GM21529 (cell line): Measurements from ENCODE around the gene JCHAIN.
A peak's percentile ranks its signal among the peaks of the same experiment; 100 is the strongest.
"Not testable (repeated sequence)": the region's sequence is repeated elsewhere in the genome, so short reads cannot be mapped to it uniquely, and the experiment has no call there.

Source experiments
- ATAC-seq: cut with Tn5 transposase; IDR thresholded peaks from one replicate; pipeline ENCODE4 v1.9.1; 2021; ENCODE audit not compliant: unreplicated experiment

The JCHAIN gene

DNA sequence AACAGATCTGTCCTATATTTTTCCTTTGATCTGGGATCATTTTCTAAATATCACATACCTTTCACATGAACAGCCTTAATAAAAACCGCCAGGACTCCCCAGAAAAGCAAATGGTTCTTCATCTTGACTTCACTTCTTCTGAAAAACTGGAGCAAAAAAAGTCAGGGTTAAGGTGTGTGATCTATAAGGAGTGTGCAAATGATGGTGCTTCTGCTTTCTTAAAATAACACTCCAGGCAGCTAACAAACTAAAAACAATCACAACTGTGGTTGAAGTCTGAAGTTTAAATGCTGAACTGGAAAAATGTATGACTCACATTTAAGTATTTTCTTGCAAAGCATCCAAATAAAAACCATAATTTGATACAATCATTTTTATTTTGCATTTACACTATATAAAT lies at the start of gene JCHAIN:
Gene JCHAIN, minus strand, starts transcription at position 140 of the 400 bp plus-strand sequence. Its CDS starts 18 bp downstream, at position 122.
- ATAC-seq, result peak; percentile 60

DNA sequence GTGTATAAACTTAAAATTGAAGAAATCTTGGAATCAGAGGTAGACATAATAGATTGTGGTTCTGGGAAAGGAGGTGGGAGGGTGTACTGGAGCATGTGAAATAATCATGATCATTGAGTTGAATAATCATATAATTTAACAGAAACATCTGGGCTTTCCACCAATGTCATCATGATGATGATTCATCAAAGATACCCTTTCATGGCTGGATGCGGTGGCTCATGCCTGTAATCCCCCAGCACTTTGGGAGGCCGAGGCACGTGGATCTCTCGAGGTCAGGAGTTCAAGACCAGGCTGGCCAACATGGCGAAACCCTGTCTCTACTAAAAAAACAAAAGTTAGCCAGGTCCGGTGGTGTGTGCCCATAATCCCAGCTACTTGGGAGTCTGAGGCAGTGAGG lies 48.8 kb upstream of the JCHAIN start:
- ATAC-seq, result no peak

GRCh38 chr4:70714079-70714887 lies 48.0 kb upstream of the JCHAIN start:
- ATAC-seq, result peak; percentile 51

DNA sequence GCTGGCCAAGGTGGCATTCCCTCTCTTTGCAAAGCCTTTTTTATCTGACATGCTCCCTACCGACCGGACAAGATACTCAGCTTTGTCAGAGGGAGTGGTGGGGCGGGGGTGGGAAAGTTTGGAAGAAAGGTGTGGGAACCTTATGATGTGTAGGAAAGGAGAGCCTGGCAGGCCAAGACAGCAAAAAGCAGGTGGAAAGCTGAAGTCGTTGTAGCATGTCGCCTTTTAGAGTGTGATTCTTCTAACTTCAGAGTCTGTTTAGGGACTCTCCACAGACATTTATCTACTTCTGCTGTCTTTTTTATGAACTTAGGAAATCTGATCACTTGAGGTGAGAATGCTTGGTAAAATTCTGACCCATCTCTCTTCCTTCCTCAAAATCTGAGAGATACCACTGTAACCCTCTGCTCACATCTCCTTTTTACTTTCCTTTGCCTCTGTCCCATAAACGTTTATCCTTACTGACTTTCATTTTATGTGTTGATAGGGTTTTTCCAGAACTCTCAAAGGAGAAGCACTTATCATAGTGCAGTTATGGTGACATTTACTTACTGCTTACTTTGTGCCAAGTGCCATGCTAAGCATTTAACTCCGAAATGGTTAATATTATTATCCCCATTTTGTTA lies 47.3 kb upstream of the JCHAIN start:
- peak; percentile 61 for ATAC-seq

GRCh38 chr4:70712604-70713452 lies 46.5 kb upstream of the JCHAIN start:
- ATAC-seq, result no peak

GRCh38 chr4:70712150-70712549 lies 45.8 kb upstream of the JCHAIN start:
- ATAC-seq, result no peak

GRCh38 chr4:70711599-70711998 lies 45.3 kb upstream of the JCHAIN start:
- ATAC-seq, result no peak

GRCh38 chr4:70709611-70710205 lies 43.4 kb upstream of the JCHAIN start:
- ATAC-seq, result no peak

GRCh38 chr4:70706516-70706915 lies 40.2 kb upstream of the JCHAIN start:
- no peak for ATAC-seq

DNA sequence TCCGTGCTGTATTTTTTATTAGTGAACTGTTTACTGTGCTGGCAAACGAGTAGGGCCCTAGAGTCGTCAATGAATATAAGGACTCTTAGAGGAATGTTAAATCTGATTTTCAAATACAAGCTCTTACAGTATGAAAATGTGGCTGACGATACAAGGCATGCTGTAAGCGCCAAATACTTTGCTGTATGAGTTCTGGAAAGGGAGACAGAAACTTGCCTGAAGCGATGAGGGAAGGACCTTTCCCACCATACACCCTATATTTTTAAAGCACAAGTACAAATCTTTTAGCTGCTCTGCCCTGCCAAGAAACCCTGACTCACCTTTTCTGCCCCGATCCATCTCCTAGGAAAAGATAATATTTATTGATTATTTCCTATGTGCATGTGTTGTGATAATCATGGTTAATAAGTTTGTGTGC lies 39.7 kb upstream of the JCHAIN start:
- ATAC-seq, result no peak

DNA sequence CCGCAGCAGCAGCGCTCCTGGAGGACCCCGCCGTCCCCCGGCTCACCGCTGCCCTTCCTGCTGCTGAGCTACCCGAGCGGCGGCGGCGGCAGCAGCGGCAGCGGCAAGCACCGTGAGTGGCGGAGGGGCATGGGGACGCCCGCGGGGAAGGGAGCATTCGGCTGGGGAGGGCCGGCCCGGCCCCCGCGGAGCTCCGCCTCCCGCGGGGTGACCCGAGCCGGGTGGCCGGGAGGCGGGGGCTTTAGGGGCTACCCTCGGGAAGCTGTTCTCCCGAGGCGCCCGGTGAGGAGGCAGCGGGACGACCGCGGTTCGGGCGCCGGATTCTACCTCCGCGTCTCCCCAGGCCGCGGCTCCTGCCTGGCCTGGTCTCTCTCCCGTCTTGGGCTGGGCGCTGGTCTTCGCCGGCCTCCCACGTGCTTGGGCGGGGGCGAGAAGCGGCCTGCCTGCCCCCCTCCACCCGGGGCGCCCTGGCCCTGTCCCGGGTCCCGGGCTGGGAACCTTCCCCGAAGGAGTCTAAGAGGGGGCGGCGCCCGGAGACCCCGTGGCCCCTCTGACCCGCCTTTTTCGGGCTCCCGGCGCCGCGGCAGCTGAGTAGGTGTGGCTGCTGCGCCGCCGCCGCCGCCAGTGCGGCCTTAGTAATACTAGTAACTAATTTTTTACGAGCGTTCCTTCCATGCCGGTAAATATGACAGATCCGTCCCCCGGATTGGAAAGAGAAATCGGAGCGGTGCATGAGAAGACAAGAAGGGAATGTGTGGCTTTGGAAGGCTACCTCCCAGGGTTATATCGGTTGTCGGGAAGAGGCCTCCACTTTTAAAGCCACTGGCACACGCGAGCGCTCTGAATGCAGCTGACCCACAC lies 39.1 kb upstream of the JCHAIN start:
- ATAC-seq, result peak; percentile 55

DNA sequence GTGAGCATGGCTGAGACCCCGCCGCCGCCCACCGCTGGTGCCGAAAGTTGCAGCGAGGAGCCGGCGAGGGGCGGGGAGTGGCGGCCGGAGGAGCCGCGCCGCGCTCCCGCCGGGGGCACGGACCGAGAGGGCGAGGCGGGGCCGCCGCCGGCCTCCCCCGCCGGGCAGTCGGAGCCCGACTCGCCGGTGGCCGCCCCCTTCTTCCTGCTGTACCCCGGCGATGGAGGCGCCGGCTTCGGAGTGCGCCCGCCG lies 38.5 kb upstream of the JCHAIN start:
- ATAC-seq, result peak; percentile 35

GRCh38 chr4:70704215-70704930 lies 38.1 kb upstream of the JCHAIN start:
- peak; percentile 59 for ATAC-seq

DNA sequence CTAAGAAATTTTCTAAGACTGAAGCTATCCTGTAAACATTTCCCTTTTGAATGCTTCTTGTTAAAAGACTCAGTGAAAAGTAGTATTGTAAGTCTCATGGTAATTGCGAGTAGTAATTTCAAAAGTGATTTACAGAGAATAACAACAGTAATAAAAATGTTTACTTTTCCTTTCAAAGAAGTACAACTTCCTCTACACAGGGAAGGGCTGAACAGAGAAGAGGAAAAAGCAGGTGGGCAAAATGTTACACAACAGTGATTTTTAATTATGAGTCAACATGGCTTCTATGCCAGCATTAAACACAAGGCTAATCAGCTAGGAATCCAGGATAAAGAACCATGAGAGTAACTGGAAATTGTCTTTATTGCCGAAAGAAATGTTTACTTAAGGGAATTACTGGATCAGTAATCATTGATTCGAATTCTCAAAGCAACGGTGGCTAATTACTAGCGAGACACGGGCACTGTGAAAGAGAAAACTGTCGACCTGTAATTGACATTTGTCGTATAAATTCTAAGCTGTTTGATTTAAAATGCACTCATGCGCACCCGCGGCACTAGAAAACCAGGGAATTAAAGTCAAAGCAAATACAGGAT lies 37.4 kb upstream of the JCHAIN start:
- ATAC-seq, result no peak

- not testable (repeated sequence) for ATAC-seq
Observed at GRCh38 chr4:70702592-70702991, 36.3 kb upstream of the JCHAIN start.

- no peak for ATAC-seq
Observed at GRCh38 chr4:70701271-70701670, 35.0 kb upstream of the JCHAIN start.

- ATAC-seq, result no peak
Observed at GRCh38 chr4:70700712-70701111, 34.4 kb upstream of the JCHAIN start.

DNA sequence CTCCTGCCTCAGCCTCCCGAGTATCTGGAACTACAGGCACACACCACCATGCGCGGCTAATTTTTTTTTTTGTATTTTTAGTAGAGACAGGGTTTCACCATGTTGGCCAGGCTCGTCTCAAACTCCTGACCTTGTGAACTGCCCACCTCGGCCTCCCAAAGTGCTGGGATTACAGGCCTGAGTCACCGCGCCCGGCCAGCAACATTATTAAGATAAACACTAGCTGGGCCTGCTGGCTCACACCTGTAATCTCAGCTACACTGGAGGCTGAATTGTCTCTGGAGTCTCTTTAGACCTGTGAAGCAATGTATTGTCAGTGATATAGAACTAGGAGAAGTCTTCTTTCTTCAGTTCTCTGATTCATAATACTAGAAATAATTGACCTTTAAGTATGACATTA lies 32.1 kb upstream of the JCHAIN start:
- not testable (repeated sequence) for ATAC-seq

- not testable (repeated sequence) for ATAC-seq
Observed at GRCh38 chr4:70694633-70695032, 28.3 kb upstream of the JCHAIN start.
